K562 (cell line): Measurements from ENCODE around the gene NEURL2. TPM values are rescaled to one million over a fixed set of nuclear protein-coding genes. Genes with fewer than 3 reads are reported as not detected.

Experiments used
- ARID1B ChIP-seq: fragments of 450-650 bp; IDR thresholded peaks from 2 replicates; pipeline ENCODE4 v1.6.1; 2016; ENCODE audit warnings: antibody characterized with exemption, mild to moderate bottlenecking, inconsistent platforms
- ARID3A ChIP-seq: IDR thresholded peaks from 2 replicates; pipeline ENCODE4 v1.6.1; 2012; ENCODE audit warnings: low read depth, low read length, improper control_type of control experiment, borderline replicate concordance
- CEBPB ChIP-seq: fragments of 450-650 bp; IDR thresholded peaks from 2 replicates; pipeline ENCODE4 v1.6.1; 2016; ENCODE audit warnings: missing genetic modification characterization, missing compliant biosample characterization
- E2F6 ChIP-seq, 2 experiments: IDR thresholded peaks; 2 replicates each; pipeline ENCODE4 v1.6.1; 2011; ENCODE audit warnings: borderline replicate concordance in 1 of 2, control low read depth in 1 of 2, low read depth in 1 of 2, low read length in 1 of 2, mild to moderate bottlenecking in 1 of 2, mixed read lengths in 1 of 2, moderate library complexity in 1 of 2; ENCODE audit not compliant: insufficient read depth in 1 of 2, insufficient read length in 1 of 2, poor library complexity in 1 of 2, severe bottlenecking in 1 of 2; ENCODE audit errors: extremely low read depth in 1 of 2
- ILK ChIP-seq: fragments of 450-650 bp; IDR thresholded peaks from 2 replicates; pipeline ENCODE4 v1.6.1; 2016; ENCODE audit warnings: missing genetic modification characterization, low read depth, mild to moderate bottlenecking, missing compliant biosample characterization, moderate library complexity, borderline replicate concordance
- SETDB1 ChIP-seq: IDR thresholded peaks from one replicate; pipeline ENCODE4 v1.6.1; 2012; ENCODE audit warnings: low read length, control low read depth, inconsistent platforms
- SP2 ChIP-seq: IDR thresholded peaks from 2 replicates; pipeline ENCODE4 v1.6.1; 2011; ENCODE audit warnings: mild to moderate bottlenecking, low read depth, low read length, moderate library complexity; ENCODE audit not compliant: poor library complexity, severe bottlenecking; ENCODE audit errors: extremely low read depth
- polyA plus RNA-seq, 8 experiments: library from polyadenylated mRNA; depleted of rRNA in 4 of 8; stranded (reverse) in 5 of 8; unstranded in 3 of 8; fragments of >200 nt; fragmentation: Nextera tagmentation in 2 of 8; fragmentation: Illumina TruSeq in 1 of 8; extraction: Ambion mirVana in 2 of 8; extraction: Trizol in 1 of 8; gene quantifications; 2 replicates each; pipeline versions ENCODE4 v1.2.1 to v1.2.3, GENCODE V29; 2011 to 2014; ENCODE audit warnings: inconsistent platforms in 1 of 8, missing spikeins in 1 of 8
- total RNA-seq, 7 experiments: library from RNA; depleted of rRNA in 6 of 7; stranded (reverse); fragments of >200 nt in 6 of 7; fragmentation: Illumina TruSeq in 2 of 7; extraction: Trizol in 2 of 7; gene quantifications; 2 replicates each; pipeline versions ENCODE4 v1.2.1 to v1.2.3, GENCODE V29; 2011 to 2021; ENCODE audit warnings: low replicate concordance in 1 of 7
- TF ChIP-seq, protein P1 (sequence below): sonication (generic); formaldehyde crosslinking; IDR thresholded peaks from 2 replicates; pipeline ENCODE4 v1.8.0; 2023; ENCODE audit warnings: missing genetic modification reagents, mild to moderate bottlenecking, borderline replicate concordance

The NEURL2 gene
- total and polyA plus RNA-seq, 9 of the 15 experiments (the other 6 are each of a cell fraction or from before 2014, with no cell fraction given), result 0.22 to 1.9 (median 0.50) TPM; not detected in 1

DNA sequence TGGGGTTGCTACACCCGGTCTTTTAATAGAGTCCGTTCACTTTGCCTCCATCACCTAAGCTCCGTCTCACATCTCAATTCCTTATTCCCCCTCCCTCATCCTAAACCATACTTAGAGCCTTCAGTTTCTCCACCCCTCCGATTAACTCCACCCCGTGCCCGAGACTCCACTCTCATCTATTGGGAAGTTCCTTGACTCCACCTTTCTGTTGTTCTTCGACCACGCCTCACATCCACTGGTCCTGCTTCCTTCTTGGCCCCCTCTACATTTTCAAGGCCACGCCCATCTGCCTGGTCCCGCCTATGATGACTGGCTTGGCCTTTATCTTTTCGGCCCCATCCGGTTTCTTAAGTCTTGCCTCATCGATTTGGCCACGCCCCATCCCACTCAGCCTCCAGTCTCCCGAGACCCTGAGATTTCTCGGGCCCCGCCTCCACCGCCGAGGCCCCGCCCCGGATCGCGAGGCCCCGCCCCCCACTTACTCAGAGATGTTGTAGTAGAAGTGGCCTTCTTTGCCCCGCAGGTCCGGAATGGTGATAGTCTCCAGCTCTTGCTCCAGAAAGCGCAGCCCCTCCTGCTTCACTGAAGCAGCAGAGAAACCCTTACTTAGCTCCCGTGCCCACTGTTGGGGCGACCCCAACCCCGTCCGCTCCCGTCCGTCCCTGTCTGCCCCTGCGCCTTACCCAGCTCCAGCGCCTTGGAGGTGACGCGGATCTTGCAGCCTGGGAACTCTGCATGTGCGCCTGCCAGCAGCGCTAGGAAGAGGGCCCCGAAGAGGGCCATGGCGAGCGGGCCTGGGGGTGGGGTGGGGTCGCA, 19.9 kb upstream of the NEURL2 start (continued):
- TF ChIP-seq, protein P1, sequence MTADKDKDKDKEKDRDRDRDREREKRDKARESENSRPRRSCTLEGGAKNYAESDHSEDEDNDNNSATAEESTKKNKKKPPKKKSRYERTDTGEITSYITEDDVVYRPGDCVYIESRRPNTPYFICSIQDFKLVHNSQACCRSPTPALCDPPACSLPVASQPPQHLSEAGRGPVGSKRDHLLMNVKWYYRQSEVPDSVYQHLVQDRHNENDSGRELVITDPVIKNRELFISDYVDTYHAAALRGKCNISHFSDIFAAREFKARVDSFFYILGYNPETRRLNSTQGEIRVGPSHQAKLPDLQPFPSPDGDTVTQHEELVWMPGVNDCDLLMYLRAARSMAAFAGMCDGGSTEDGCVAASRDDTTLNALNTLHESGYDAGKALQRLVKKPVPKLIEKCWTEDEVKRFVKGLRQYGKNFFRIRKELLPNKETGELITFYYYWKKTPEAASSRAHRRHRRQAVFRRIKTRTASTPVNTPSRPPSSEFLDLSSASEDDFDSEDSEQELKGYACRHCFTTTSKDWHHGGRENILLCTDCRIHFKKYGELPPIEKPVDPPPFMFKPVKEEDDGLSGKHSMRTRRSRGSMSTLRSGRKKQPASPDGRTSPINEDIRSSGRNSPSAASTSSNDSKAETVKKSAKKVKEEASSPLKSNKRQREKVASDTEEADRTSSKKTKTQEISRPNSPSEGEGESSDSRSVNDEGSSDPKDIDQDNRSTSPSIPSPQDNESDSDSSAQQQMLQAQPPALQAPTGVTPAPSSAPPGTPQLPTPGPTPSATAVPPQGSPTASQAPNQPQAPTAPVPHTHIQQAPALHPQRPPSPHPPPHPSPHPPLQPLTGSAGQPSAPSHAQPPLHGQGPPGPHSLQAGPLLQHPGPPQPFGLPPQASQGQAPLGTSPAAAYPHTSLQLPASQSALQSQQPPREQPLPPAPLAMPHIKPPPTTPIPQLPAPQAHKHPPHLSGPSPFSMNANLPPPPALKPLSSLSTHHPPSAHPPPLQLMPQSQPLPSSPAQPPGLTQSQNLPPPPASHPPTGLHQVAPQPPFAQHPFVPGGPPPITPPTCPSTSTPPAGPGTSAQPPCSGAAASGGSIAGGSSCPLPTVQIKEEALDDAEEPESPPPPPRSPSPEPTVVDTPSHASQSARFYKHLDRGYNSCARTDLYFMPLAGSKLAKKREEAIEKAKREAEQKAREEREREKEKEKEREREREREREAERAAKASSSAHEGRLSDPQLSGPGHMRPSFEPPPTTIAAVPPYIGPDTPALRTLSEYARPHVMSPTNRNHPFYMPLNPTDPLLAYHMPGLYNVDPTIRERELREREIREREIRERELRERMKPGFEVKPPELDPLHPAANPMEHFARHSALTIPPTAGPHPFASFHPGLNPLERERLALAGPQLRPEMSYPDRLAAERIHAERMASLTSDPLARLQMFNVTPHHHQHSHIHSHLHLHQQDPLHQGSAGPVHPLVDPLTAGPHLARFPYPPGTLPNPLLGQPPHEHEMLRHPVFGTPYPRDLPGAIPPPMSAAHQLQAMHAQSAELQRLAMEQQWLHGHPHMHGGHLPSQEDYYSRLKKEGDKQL, result no peak
- TF ChIP-seq ARID3A (0 out of 2 replicates have a peak, but pooled peaks have one; percentile 43), E2F6 (IDR thresholded peaks at IDR 0.05; ENCODE audit: borderline replicate concordance in 1 of 2, extremely low read depth in 1 of 2, insufficient read depth in 1 of 2, insufficient read length in 1 of 2, low read depth in 1 of 2, low read length in 1 of 2, poor library complexity in 1 of 2, severe bottlenecking in 1 of 2) (peak in 1 of 2 experiments; percentile 28), CEBPB (peak; percentile 99), ARID1B (peak; percentile 77), SETDB1 (no peak), SP2 (no peak), ILK (tag) (no peak)
